H9 (cell line): Measurements from ENCODE around the gene METTL16. TPM values are rescaled to one million over a fixed set of nuclear protein-coding genes. Genes with fewer than 3 reads are reported as not detected.

Experiments used
- DNase-seq: peaks from one replicate; pipeline ENCODE4 v3.0.0-alpha.2; 2017
- H2AFZ ChIP-seq: one replicate; pipeline ENCODE4 v1.6.1; 2013; ENCODE audit warnings: mild to moderate bottlenecking, low read length, control low read depth, moderate library complexity
- H2AK5ac ChIP-seq: 2 replicates; pipeline ENCODE4 v1.6.1; 2013; ENCODE audit warnings: low read length, control low read depth, mixed read lengths; ENCODE audit not compliant: insufficient read length
- H2BK120ac ChIP-seq: one replicate; pipeline ENCODE4 v1.6.1; 2013; ENCODE audit warnings: low read depth, mild to moderate bottlenecking, low read length, control low read depth, inconsistent platforms; ENCODE audit not compliant: poor library complexity, severe bottlenecking
- H2BK12ac ChIP-seq: 2 replicates; pipeline ENCODE4 v1.6.1; 2013; ENCODE audit warnings: low read length, control low read depth, mixed read lengths, low read depth; ENCODE audit not compliant: insufficient read length
- H2BK15ac ChIP-seq: 2 replicates; pipeline ENCODE4 v1.6.1; 2013; ENCODE audit warnings: low read depth, low read length, control low read depth
- H2BK20ac ChIP-seq: one replicate; pipeline ENCODE4 v1.6.1; 2013; ENCODE audit warnings: low read depth, mild to moderate bottlenecking, low read length, control low read depth, inconsistent platforms; ENCODE audit not compliant: poor library complexity, severe bottlenecking
- H2BK5ac ChIP-seq: 2 replicates; pipeline ENCODE4 v1.6.1; 2013; ENCODE audit warnings: low read length, control low read depth, mixed read lengths; ENCODE audit not compliant: insufficient read length
- H3K14ac ChIP-seq: 2 replicates; pipeline ENCODE4 v1.6.1; 2013; ENCODE audit warnings: low read length, control low read depth; ENCODE audit not compliant: insufficient read depth
- H3K18ac ChIP-seq: 2 replicates; pipeline ENCODE4 v1.6.1; 2013; ENCODE audit warnings: low read depth, mild to moderate bottlenecking, mixed read lengths, low read length, control low read depth; ENCODE audit not compliant: insufficient read length
- H3K23ac ChIP-seq: 2 replicates; pipeline ENCODE4 v1.6.1; 2013; ENCODE audit warnings: low read length, control low read depth, mixed read lengths, low read depth; ENCODE audit not compliant: insufficient read length
- H3K23me2 ChIP-seq: 2 replicates; pipeline ENCODE4 v1.6.1; 2013; ENCODE audit warnings: low read depth, mild to moderate bottlenecking, mixed read lengths, low read length, control low read depth; ENCODE audit not compliant: insufficient read length, poor library complexity, severe bottlenecking
- H3K27ac ChIP-seq: 2 replicates; pipeline ENCODE4 v1.5.1; 2013; ENCODE audit warnings: low read length, control low read depth, mixed read lengths, low read depth; ENCODE audit not compliant: insufficient read length
- H3K27me3 ChIP-seq: 2 replicates; pipeline ENCODE4 v1.6.1; 2013; ENCODE audit warnings: low read length, control low read depth, inconsistent platforms; ENCODE audit not compliant: insufficient read depth
- H3K4ac ChIP-seq: 2 replicates; pipeline ENCODE4 v1.6.1; 2013; ENCODE audit warnings: low read depth, mild to moderate bottlenecking, control low read depth, inconsistent platforms, low read length, moderate library complexity
- H3K4me1 ChIP-seq: 2 replicates; pipeline ENCODE4 v1.6.1; 2013; ENCODE audit warnings: low read length, control low read depth, inconsistent platforms; ENCODE audit not compliant: insufficient read depth
- H3K4me2 ChIP-seq: 2 replicates; pipeline ENCODE4 v1.6.1; 2013; ENCODE audit warnings: low read length, control low read depth, mixed read lengths; ENCODE audit not compliant: insufficient read length, insufficient read depth
- H3K56ac ChIP-seq: 2 replicates; pipeline ENCODE4 v1.6.1; 2013; ENCODE audit warnings: low read depth, mild to moderate bottlenecking, mixed read lengths, low read length, control low read depth; ENCODE audit not compliant: insufficient read length
- H3K79me1 ChIP-seq: 2 replicates; pipeline ENCODE4 v1.6.1; 2013; ENCODE audit warnings: low read depth, mild to moderate bottlenecking, moderate library complexity, low read length, control low read depth, inconsistent platforms; ENCODE audit not compliant: insufficient read depth, poor library complexity, severe bottlenecking
- H3K79me2 ChIP-seq: 2 replicates; pipeline ENCODE4 v1.6.1; 2013; ENCODE audit warnings: low read length, control low read depth, inconsistent platforms; ENCODE audit not compliant: insufficient read depth
- H3K9ac ChIP-seq: 2 replicates; pipeline ENCODE4 v1.6.1; 2013; ENCODE audit warnings: low read length, control low read depth, mixed read lengths; ENCODE audit not compliant: insufficient read length; ENCODE audit errors: extremely low read depth
- H3K9me3 ChIP-seq: one replicate; pipeline ENCODE4 v1.6.1; 2013; ENCODE audit warnings: low read depth, low read length, inconsistent platforms; ENCODE audit not compliant: control insufficient read depth
- H3T11ph ChIP-seq: one replicate; pipeline ENCODE4 v1.6.1; 2013; ENCODE audit warnings: mild to moderate bottlenecking, low read length, control low read depth, inconsistent platforms
- H4K20me1 ChIP-seq: one replicate; pipeline ENCODE4 v1.6.1; 2013; ENCODE audit not compliant: control insufficient read depth, insufficient read length, insufficient read depth
- H4K5ac ChIP-seq: 2 replicates; pipeline ENCODE4 v1.6.1; 2013; ENCODE audit warnings: low read depth, mild to moderate bottlenecking, mixed read lengths, low read length, control low read depth; ENCODE audit not compliant: insufficient read length
- H4K8ac ChIP-seq: replicated peaks from 2 replicates; pipeline ENCODE4 v1.6.1; 2013; ENCODE audit warnings: low read length, control low read depth, mixed read lengths, low read depth; ENCODE audit not compliant: insufficient read length
- H4K91ac ChIP-seq: 2 replicates; pipeline ENCODE4 v1.6.1; 2013; ENCODE audit warnings: low read depth, mild to moderate bottlenecking, moderate library complexity, mixed read lengths, low read length, control low read depth; ENCODE audit not compliant: insufficient read length
- H3K27ac Mint-ChIP-seq, 3 experiments: 2 replicates in 2 of 3; 3 replicates in 1 of 3; pipeline ENCODE4 v1.8.0; 2020 to 2021; ENCODE audit warnings: mixed read lengths in 3 of 3, mild to moderate bottlenecking in 1 of 3, moderate library complexity in 1 of 3
- H3K27me3 Mint-ChIP-seq: 2 replicates; pipeline ENCODE4 v1.8.0; 2021; ENCODE audit warnings: low read depth, mild to moderate bottlenecking, moderate library complexity, mixed read lengths
- H3K36me3 Mint-ChIP-seq, 3 experiments: 2 replicates in 2 of 3; 3 replicates in 1 of 3; pipeline ENCODE4 v1.8.0; 2020 to 2021; ENCODE audit warnings: low read depth in 3 of 3, mixed read lengths in 3 of 3; ENCODE audit not compliant: insufficient read depth in 1 of 3
- H3K4me1 Mint-ChIP-seq, 2 experiments: 2 replicates each; pipeline ENCODE4 v1.8.0; 2020; ENCODE audit warnings: mixed read lengths in 2 of 2
- H3K4me3 Mint-ChIP-seq, 2 experiments: 2 replicates in 1 of 2; 3 replicates in 1 of 2; pipeline ENCODE4 v1.8.0; 2020 to 2021; ENCODE audit warnings: mild to moderate bottlenecking in 2 of 2, mixed read lengths in 2 of 2, moderate library complexity in 1 of 2
- H3K9me3 Mint-ChIP-seq, 2 experiments: 2 replicates in 1 of 2; 3 replicates in 1 of 2; pipeline ENCODE4 v1.8.0; 2020; ENCODE audit warnings: mild to moderate bottlenecking in 2 of 2, mixed read lengths in 2 of 2, moderate library complexity in 1 of 2
- CTCF ChIP-seq: fragments of 200-600 bp; sonication (generic); conservative IDR thresholded peaks from 3 replicates; pipeline ENCODE4 v1.8.0; 2021; ENCODE audit warnings: antibody characterized with exemption, mild to moderate bottlenecking
- WGBS: extraction: QIAGEN DNeasy Blood & Tissue Kit; methylation state at CpG from one replicate; pipeline ENCODE4 v1.1.7; 2013; ENCODE audit warnings: missing lambda C conversion rate, low lambda C conversion rate, mixed read lengths; ENCODE audit not compliant: insufficient read length; ENCODE audit errors: extremely low coverage; 5-methylcytosine and 5-hydroxymethylcytosine counted together
- total RNA-seq: library from RNA; stranded (reverse); gene quantifications from 2 replicates; pipeline ENCODE4 v1.2.1, GENCODE V29; 2021

Gene METTL16
- total RNA-seq, 1 experiment from 2014 or later: 55.4 TPM

- H3K9me3 Mint-ChIP-seq: no peaks in the 10 kb centered on the region
- no peaks in the 10 kb centered on the region for H3K27me3 Mint-ChIP-seq
- H3K27me3 ChIP-seq: no peaks in the 10 kb centered on the region
- no peak overlapping the region for H2BK5ac ChIP-seq
- H2BK12ac ChIP-seq: no peak overlapping the region
- no peak overlapping the region for H2BK20ac ChIP-seq
- H2AFZ ChIP-seq: no peak overlapping the region
- no peak overlapping the region for H3K14ac ChIP-seq
- no peaks in the 10 kb centered on the region for H3K79me1 ChIP-seq
- no peak overlapping the region for H2BK15ac ChIP-seq
- no peak overlapping the region for H3K4me3 Mint-ChIP-seq
- H3K23me2 ChIP-seq: no peaks in the 10 kb centered on the region
- H2BK120ac ChIP-seq: no peak overlapping the region
- H3K4me1 ChIP-seq: no peaks in the 10 kb centered on the region
- no peak for TF ChIP-seq CTCF
- H4K91ac ChIP-seq: no peak overlapping the region
- peak overlapping the region in 1 of 3 experiments; percentile 20; a peak in 1 of 7 replicates for H3K27ac Mint-ChIP-seq
- H3K27ac ChIP-seq: no peak overlapping the region
- no peak overlapping the region for H2AK5ac ChIP-seq
- H3K9ac ChIP-seq: no peak overlapping the region
- DNase-seq: no peak
- no peak overlapping the region for H4K5ac ChIP-seq
- H3K79me2 ChIP-seq: no peaks in the 10 kb centered on the region
- peaks cover under 1% of the 10 kb centered on the region in 2 experiments; a peak in 3 of 4 replicates for H3K4me1 Mint-ChIP-seq
- no peak overlapping the region for H3K4me2 ChIP-seq
- no peak overlapping the region for H4K8ac ChIP-seq
- H3K23ac ChIP-seq: no peak overlapping the region
- no peak overlapping the region for H3T11ph ChIP-seq
- H3K4ac ChIP-seq: no peak overlapping the region
- H3K9me3 ChIP-seq: no peaks in the 10 kb centered on the region
- H3K18ac ChIP-seq: no peak overlapping the region
- H4K20me1 ChIP-seq: no peaks in the 10 kb centered on the region
- H3K36me3 Mint-ChIP-seq: peaks cover 9 to 34% (median 29%) of the 10 kb centered on the region in 3 experiments; a peak in 6 of 7 replicates
- H3K56ac ChIP-seq: no peak overlapping the region
- no CpG with 5 or more reads among the region's 1 CpG for WGBS
Observed at GRCh38 chr17:2427910-2428309, 83.8 kb downstream of the METTL16 start.
